ENCODE data around the gene EMC6.

DNA sequence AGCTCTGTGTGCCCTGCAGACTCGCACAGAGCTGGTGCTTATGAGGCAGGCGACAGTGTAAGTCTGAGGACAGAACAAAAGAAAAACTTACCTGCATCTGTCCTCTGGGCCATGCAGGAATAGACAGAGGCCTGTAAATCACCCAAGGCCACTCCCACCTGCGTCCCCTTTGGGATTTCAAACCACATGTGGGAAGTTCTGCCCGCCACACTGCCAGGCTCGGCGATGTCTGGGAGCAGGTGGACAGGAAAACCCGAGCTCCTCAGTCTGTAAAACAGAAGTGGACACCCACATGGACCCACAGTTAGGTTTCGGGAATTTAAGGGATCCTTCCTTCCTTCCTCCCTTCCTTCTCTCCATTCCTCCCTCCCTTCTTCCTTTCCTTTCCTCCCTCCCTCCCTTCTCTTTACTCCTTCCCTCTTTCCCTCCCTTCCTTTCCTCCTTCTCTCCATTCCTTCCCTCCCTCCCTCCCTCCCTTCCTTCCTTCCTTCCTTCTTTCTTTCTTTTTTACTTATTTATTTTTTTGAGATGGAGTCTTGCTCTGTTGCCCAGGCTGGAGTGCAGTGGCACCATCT lies 47.4 kb upstream of the EMC6 start:
- TF ChIP-seq, protein P1, sequence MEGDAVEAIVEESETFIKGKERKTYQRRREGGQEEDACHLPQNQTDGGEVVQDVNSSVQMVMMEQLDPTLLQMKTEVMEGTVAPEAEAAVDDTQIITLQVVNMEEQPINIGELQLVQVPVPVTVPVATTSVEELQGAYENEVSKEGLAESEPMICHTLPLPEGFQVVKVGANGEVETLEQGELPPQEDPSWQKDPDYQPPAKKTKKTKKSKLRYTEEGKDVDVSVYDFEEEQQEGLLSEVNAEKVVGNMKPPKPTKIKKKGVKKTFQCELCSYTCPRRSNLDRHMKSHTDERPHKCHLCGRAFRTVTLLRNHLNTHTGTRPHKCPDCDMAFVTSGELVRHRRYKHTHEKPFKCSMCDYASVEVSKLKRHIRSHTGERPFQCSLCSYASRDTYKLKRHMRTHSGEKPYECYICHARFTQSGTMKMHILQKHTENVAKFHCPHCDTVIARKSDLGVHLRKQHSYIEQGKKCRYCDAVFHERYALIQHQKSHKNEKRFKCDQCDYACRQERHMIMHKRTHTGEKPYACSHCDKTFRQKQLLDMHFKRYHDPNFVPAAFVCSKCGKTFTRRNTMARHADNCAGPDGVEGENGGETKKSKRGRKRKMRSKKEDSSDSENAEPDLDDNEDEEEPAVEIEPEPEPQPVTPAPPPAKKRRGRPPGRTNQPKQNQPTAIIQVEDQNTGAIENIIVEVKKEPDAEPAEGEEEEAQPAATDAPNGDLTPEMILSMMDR (IDR thresholded peaks at IDR 0.05): no peak
- TF ChIP-seq EP300 (IDR thresholded peaks at IDR 0.05): no peak
- no peak for TF ChIP-seq POLR2A (IDR thresholded peaks at IDR 0.05)
